GM12892 (cell line): ENCODE results near the gene RNU1-1.
"Not testable (repeated sequence)": the region's sequence is repeated elsewhere in the genome, so short reads cannot be mapped to it uniquely, and the experiment has no call there.

Experiments
- POLR2A ChIP-seq: IDR thresholded peaks from 2 replicates; pipeline ENCODE4 v1.6.1; 2011; ENCODE audit warnings: low read depth, low read length, control low read depth
- POLR2AphosphoS5 ChIP-seq: IDR thresholded peaks from 2 replicates; pipeline ENCODE4 v1.6.1; 2011; ENCODE audit warnings: low read depth, low read length, control low read depth
- TAF1 ChIP-seq: IDR thresholded peaks from 2 replicates; pipeline ENCODE4 v1.6.1; 2011; ENCODE audit warnings: low read depth, mild to moderate bottlenecking, control low read depth, low read length, borderline replicate concordance

GRCh38 chr1:16547502-16548241, 33.6 kb upstream of the RNU1-1 start:
- TF ChIP-seq POLR2AphosphoS5, POLR2A, TAF1: not testable (repeated sequence)
